H9 (cell line): Measurements from ENCODE around the gene DPP6. TPM values are rescaled to one million over a fixed set of nuclear protein-coding genes. Genes with fewer than 3 reads are reported as not detected.

Experiments
- DNase-seq: peaks from one replicate; pipeline ENCODE4 v3.0.0-alpha.2; 2017
- H2AFZ ChIP-seq: one replicate; pipeline ENCODE4 v1.6.1; 2013; ENCODE audit warnings: mild to moderate bottlenecking, low read length, control low read depth, moderate library complexity
- H2AK5ac ChIP-seq: 2 replicates; pipeline ENCODE4 v1.6.1; 2013; ENCODE audit warnings: low read length, control low read depth, mixed read lengths; ENCODE audit not compliant: insufficient read length
- H2BK120ac ChIP-seq: one replicate; pipeline ENCODE4 v1.6.1; 2013; ENCODE audit warnings: low read depth, mild to moderate bottlenecking, low read length, control low read depth, inconsistent platforms; ENCODE audit not compliant: poor library complexity, severe bottlenecking
- H2BK12ac ChIP-seq: 2 replicates; pipeline ENCODE4 v1.6.1; 2013; ENCODE audit warnings: low read length, control low read depth, mixed read lengths, low read depth; ENCODE audit not compliant: insufficient read length
- H2BK15ac ChIP-seq: 2 replicates; pipeline ENCODE4 v1.6.1; 2013; ENCODE audit warnings: low read depth, low read length, control low read depth
- H2BK20ac ChIP-seq: one replicate; pipeline ENCODE4 v1.6.1; 2013; ENCODE audit warnings: low read depth, mild to moderate bottlenecking, low read length, control low read depth, inconsistent platforms; ENCODE audit not compliant: poor library complexity, severe bottlenecking
- H2BK5ac ChIP-seq: 2 replicates; pipeline ENCODE4 v1.6.1; 2013; ENCODE audit warnings: low read length, control low read depth, mixed read lengths; ENCODE audit not compliant: insufficient read length
- H3K14ac ChIP-seq: 2 replicates; pipeline ENCODE4 v1.6.1; 2013; ENCODE audit warnings: low read length, control low read depth; ENCODE audit not compliant: insufficient read depth
- H3K18ac ChIP-seq: 2 replicates; pipeline ENCODE4 v1.6.1; 2013; ENCODE audit warnings: low read depth, mild to moderate bottlenecking, mixed read lengths, low read length, control low read depth; ENCODE audit not compliant: insufficient read length
- H3K23ac ChIP-seq: 2 replicates; pipeline ENCODE4 v1.6.1; 2013; ENCODE audit warnings: low read length, control low read depth, mixed read lengths, low read depth; ENCODE audit not compliant: insufficient read length
- H3K23me2 ChIP-seq: 2 replicates; pipeline ENCODE4 v1.6.1; 2013; ENCODE audit warnings: low read depth, mild to moderate bottlenecking, mixed read lengths, low read length, control low read depth; ENCODE audit not compliant: insufficient read length, poor library complexity, severe bottlenecking
- H3K27ac ChIP-seq: 2 replicates; pipeline ENCODE4 v1.5.1; 2013; ENCODE audit warnings: low read length, control low read depth, mixed read lengths, low read depth; ENCODE audit not compliant: insufficient read length
- H3K27me3 ChIP-seq: 2 replicates; pipeline ENCODE4 v1.6.1; 2013; ENCODE audit warnings: low read length, control low read depth, inconsistent platforms; ENCODE audit not compliant: insufficient read depth
- H3K4ac ChIP-seq: 2 replicates; pipeline ENCODE4 v1.6.1; 2013; ENCODE audit warnings: low read depth, mild to moderate bottlenecking, control low read depth, inconsistent platforms, low read length, moderate library complexity
- H3K4me1 ChIP-seq: 2 replicates; pipeline ENCODE4 v1.6.1; 2013; ENCODE audit warnings: low read length, control low read depth, inconsistent platforms; ENCODE audit not compliant: insufficient read depth
- H3K4me2 ChIP-seq: 2 replicates; pipeline ENCODE4 v1.6.1; 2013; ENCODE audit warnings: low read length, control low read depth, mixed read lengths; ENCODE audit not compliant: insufficient read length, insufficient read depth
- H3K56ac ChIP-seq: 2 replicates; pipeline ENCODE4 v1.6.1; 2013; ENCODE audit warnings: low read depth, mild to moderate bottlenecking, mixed read lengths, low read length, control low read depth; ENCODE audit not compliant: insufficient read length
- H3K79me1 ChIP-seq: 2 replicates; pipeline ENCODE4 v1.6.1; 2013; ENCODE audit warnings: low read depth, mild to moderate bottlenecking, moderate library complexity, low read length, control low read depth, inconsistent platforms; ENCODE audit not compliant: insufficient read depth, poor library complexity, severe bottlenecking
- H3K79me2 ChIP-seq: 2 replicates; pipeline ENCODE4 v1.6.1; 2013; ENCODE audit warnings: low read length, control low read depth, inconsistent platforms; ENCODE audit not compliant: insufficient read depth
- H3K9ac ChIP-seq: 2 replicates; pipeline ENCODE4 v1.6.1; 2013; ENCODE audit warnings: low read length, control low read depth, mixed read lengths; ENCODE audit not compliant: insufficient read length; ENCODE audit errors: extremely low read depth
- H3K9me3 ChIP-seq: one replicate; pipeline ENCODE4 v1.6.1; 2013; ENCODE audit warnings: low read depth, low read length, inconsistent platforms; ENCODE audit not compliant: control insufficient read depth
- H3T11ph ChIP-seq: one replicate; pipeline ENCODE4 v1.6.1; 2013; ENCODE audit warnings: mild to moderate bottlenecking, low read length, control low read depth, inconsistent platforms
- H4K20me1 ChIP-seq: one replicate; pipeline ENCODE4 v1.6.1; 2013; ENCODE audit not compliant: control insufficient read depth, insufficient read length, insufficient read depth
- H4K5ac ChIP-seq: 2 replicates; pipeline ENCODE4 v1.6.1; 2013; ENCODE audit warnings: low read depth, mild to moderate bottlenecking, mixed read lengths, low read length, control low read depth; ENCODE audit not compliant: insufficient read length
- H4K8ac ChIP-seq: replicated peaks from 2 replicates; pipeline ENCODE4 v1.6.1; 2013; ENCODE audit warnings: low read length, control low read depth, mixed read lengths, low read depth; ENCODE audit not compliant: insufficient read length
- H4K91ac ChIP-seq: 2 replicates; pipeline ENCODE4 v1.6.1; 2013; ENCODE audit warnings: low read depth, mild to moderate bottlenecking, moderate library complexity, mixed read lengths, low read length, control low read depth; ENCODE audit not compliant: insufficient read length
- H3K27ac Mint-ChIP-seq, 3 experiments: 2 replicates in 2 of 3; 3 replicates in 1 of 3; pipeline ENCODE4 v1.8.0; 2020 to 2021; ENCODE audit warnings: mixed read lengths in 3 of 3, mild to moderate bottlenecking in 1 of 3, moderate library complexity in 1 of 3
- H3K27me3 Mint-ChIP-seq: 2 replicates; pipeline ENCODE4 v1.8.0; 2021; ENCODE audit warnings: low read depth, mild to moderate bottlenecking, moderate library complexity, mixed read lengths
- H3K36me3 Mint-ChIP-seq, 3 experiments: 2 replicates in 2 of 3; 3 replicates in 1 of 3; pipeline ENCODE4 v1.8.0; 2020 to 2021; ENCODE audit warnings: low read depth in 3 of 3, mixed read lengths in 3 of 3; ENCODE audit not compliant: insufficient read depth in 1 of 3
- H3K4me1 Mint-ChIP-seq, 2 experiments: 2 replicates each; pipeline ENCODE4 v1.8.0; 2020; ENCODE audit warnings: mixed read lengths in 2 of 2
- H3K4me3 Mint-ChIP-seq, 2 experiments: 2 replicates in 1 of 2; 3 replicates in 1 of 2; pipeline ENCODE4 v1.8.0; 2020 to 2021; ENCODE audit warnings: mild to moderate bottlenecking in 2 of 2, mixed read lengths in 2 of 2, moderate library complexity in 1 of 2
- H3K9me3 Mint-ChIP-seq, 2 experiments: 2 replicates in 1 of 2; 3 replicates in 1 of 2; pipeline ENCODE4 v1.8.0; 2020; ENCODE audit warnings: mild to moderate bottlenecking in 2 of 2, mixed read lengths in 2 of 2, moderate library complexity in 1 of 2
- WGBS: extraction: QIAGEN DNeasy Blood & Tissue Kit; methylation state at CpG from one replicate; pipeline ENCODE4 v1.1.7; 2013; ENCODE audit warnings: missing lambda C conversion rate, low lambda C conversion rate, mixed read lengths; ENCODE audit not compliant: insufficient read length; ENCODE audit errors: extremely low coverage; 5-methylcytosine and 5-hydroxymethylcytosine counted together
- total RNA-seq: library from RNA; stranded (reverse); gene quantifications from 2 replicates; pipeline ENCODE4 v1.2.1, GENCODE V29; 2021
- TF ChIP-seq, protein P1 (sequence below): fragments of 200-600 bp; sonication (generic); conservative IDR thresholded peaks from 3 replicates; pipeline ENCODE4 v1.8.0; 2021; ENCODE audit warnings: antibody characterized with exemption, mild to moderate bottlenecking

The DPP6 gene
- total RNA-seq, 1 experiment from 2014 or later: 4.5 TPM

DNA sequence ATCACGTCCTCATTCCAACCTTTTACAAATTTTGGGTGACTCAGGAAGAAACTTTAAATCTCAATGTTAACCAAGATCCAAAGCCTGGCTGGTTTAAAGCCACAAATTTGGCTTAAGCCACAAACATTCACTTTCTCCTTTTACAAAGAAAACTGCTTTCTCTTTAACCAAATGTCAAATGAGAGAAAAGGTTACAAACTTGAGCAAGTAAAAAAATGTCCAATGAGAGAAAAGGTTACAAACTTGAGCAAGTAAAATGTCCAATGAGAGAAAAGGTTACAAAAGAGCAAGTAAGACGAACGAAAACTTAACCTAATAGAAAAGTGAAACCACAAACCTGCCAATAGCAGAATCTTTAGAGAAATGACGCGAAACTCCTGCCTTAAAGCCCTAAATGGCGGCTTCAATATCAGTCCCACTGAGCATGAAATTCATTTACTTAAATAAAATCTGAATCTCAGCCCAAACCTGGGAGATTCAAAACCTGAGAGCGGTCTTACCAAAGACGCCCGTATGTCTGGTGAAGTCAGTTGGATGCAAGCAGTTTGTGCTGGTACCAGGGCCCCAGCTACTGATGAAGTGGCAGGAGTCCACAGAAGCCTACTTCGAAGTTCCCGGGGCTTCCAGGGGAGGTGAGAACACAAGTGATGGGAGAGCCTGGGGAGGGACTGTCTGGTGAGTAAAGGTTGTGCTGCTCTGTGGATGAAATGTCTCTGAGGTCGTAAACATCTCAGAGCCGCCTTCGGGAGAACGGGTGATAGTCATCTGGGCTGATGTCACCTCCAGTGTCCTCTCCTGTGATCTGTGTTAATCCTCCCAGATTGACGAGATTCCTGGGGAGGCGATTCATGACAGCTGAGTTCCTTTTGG is 876.2 kb downstream of the DPP6 start:
- Mint-ChIP-seq H3K4me1 (peaks cover 24 to 30% of the 10 kb centered on the region in 2 experiments), H3K36me3 (peaks cover 7 to 17% (median 13%) of the 10 kb centered on the region in 3 experiments; a peak in 6 of 7 replicates), H3K27me3 (no peaks in the 10 kb centered on the region), H3K27ac (no peak overlapping the region), H3K9me3 (peaks cover 14 to 18% of the 10 kb centered on the region in 2 experiments), H3K4me3 (peak overlapping the region; percentile 12 to 23; a peak in 2 of 5 replicates)
- no peaks in the 10 kb centered on the region for H3K27me3 ChIP-seq
- peak overlapping the region; percentile 67 for H2AFZ ChIP-seq
- WGBS: no CpG with 5 or more reads among the region's 17 CpGs
- H4K20me1 ChIP-seq: no peaks in the 10 kb centered on the region
- peaks cover 3% of the 10 kb centered on the region; the same call in 1 of the 2 replicates for H3K4me1 ChIP-seq
- no peak overlapping the region for H3K27ac ChIP-seq
- no peak for DNase-seq
- no peak overlapping the region for H2BK12ac ChIP-seq
- no peak overlapping the region for H3K23ac ChIP-seq
- no peaks in the 10 kb centered on the region for H3K23me2 ChIP-seq
- H3K4ac ChIP-seq: no peak overlapping the region
- H4K8ac ChIP-seq: no peak overlapping the region
- no peak overlapping the region for H4K91ac ChIP-seq
- no peak overlapping the region for H3T11ph ChIP-seq
- no peak overlapping the region for H3K4me2 ChIP-seq
- H3K79me2 ChIP-seq: no peaks in the 10 kb centered on the region
- H2BK5ac ChIP-seq: no peak overlapping the region
- no peak overlapping the region for H3K56ac ChIP-seq
- H2BK120ac ChIP-seq: no peak overlapping the region
- H3K79me1 ChIP-seq: no peaks in the 10 kb centered on the region
- no peak overlapping the region for H3K9ac ChIP-seq
- H2BK15ac ChIP-seq: no peak overlapping the region
- H4K5ac ChIP-seq: no peak overlapping the region
- no peak overlapping the region for H3K14ac ChIP-seq
- H2AK5ac ChIP-seq: no peak overlapping the region
- H3K9me3 ChIP-seq: peaks cover 9% of the 10 kb centered on the region
- TF ChIP-seq, protein P1, sequence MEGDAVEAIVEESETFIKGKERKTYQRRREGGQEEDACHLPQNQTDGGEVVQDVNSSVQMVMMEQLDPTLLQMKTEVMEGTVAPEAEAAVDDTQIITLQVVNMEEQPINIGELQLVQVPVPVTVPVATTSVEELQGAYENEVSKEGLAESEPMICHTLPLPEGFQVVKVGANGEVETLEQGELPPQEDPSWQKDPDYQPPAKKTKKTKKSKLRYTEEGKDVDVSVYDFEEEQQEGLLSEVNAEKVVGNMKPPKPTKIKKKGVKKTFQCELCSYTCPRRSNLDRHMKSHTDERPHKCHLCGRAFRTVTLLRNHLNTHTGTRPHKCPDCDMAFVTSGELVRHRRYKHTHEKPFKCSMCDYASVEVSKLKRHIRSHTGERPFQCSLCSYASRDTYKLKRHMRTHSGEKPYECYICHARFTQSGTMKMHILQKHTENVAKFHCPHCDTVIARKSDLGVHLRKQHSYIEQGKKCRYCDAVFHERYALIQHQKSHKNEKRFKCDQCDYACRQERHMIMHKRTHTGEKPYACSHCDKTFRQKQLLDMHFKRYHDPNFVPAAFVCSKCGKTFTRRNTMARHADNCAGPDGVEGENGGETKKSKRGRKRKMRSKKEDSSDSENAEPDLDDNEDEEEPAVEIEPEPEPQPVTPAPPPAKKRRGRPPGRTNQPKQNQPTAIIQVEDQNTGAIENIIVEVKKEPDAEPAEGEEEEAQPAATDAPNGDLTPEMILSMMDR: no peak
- no peak overlapping the region for H3K18ac ChIP-seq
- H2BK20ac ChIP-seq: no peak overlapping the region
